Liver (tissue), 9 donors: ENCODE measurements around the gene VGLL4. TPM values are rescaled to one million over a fixed set of nuclear protein-coding genes. Genes with fewer than 3 reads are reported as not detected.

Experiments
- DNase-seq: peaks from one replicate; pipeline ENCODE4 v3.0.0-alpha.2; 2017; ENCODE audit warnings: low spot score
- H3K27ac ChIP-seq, 2 donors: one replicate each; pipeline ENCODE4 v1.7.0; 2013; ENCODE audit warnings: inconsistent platforms in 2 of 2, low read length in 2 of 2, control low read depth in 1 of 2, low read depth in 1 of 2, mild to moderate bottlenecking in 1 of 2
- H3K27me3 ChIP-seq, 4 donors: one replicate each; pipeline versions ENCODE4 v1.6.1 to v1.7.0; 2013; ENCODE audit warnings: low read length in 3 of 4, inconsistent platforms in 1 of 4, mild to moderate bottlenecking in 1 of 4, moderate library complexity in 1 of 4; ENCODE audit not compliant: control insufficient read depth in 4 of 4, insufficient read depth in 4 of 4
- H3K36me3 ChIP-seq, 4 donors: one replicate each; pipeline versions ENCODE4 v1.6.1 to v1.7.0; 2013; ENCODE audit warnings: low read length in 3 of 4, mild to moderate bottlenecking in 3 of 4, low read depth in 1 of 4, moderate library complexity in 1 of 4; ENCODE audit not compliant: control insufficient read depth in 4 of 4, insufficient read depth in 3 of 4
- H3K4me1 ChIP-seq, 4 donors: one replicate each; pipeline versions ENCODE4 v1.6.1 to v1.7.0; 2013; ENCODE audit warnings: low read length in 3 of 4, mild to moderate bottlenecking in 3 of 4, moderate library complexity in 1 of 4; ENCODE audit not compliant: control insufficient read depth in 4 of 4, insufficient read depth in 4 of 4
- H3K4me3 ChIP-seq, 3 donors: one replicate each; pipeline versions ENCODE4 v1.6.1 to v1.7.0; 2013; ENCODE audit warnings: low read length in 3 of 3, control low read depth in 1 of 3, low read depth in 1 of 3, mild to moderate bottlenecking in 1 of 3
- H3K9ac ChIP-seq, 2 donors: one replicate each; pipeline ENCODE4 v1.7.0; 2013; ENCODE audit warnings: low read length in 2 of 2, mild to moderate bottlenecking in 2 of 2, moderate library complexity in 2 of 2, control low read depth in 1 of 2, low read depth in 1 of 2
- H3K9me3 ChIP-seq, 4 donors: one replicate each; pipeline versions ENCODE4 v1.6.1 to v1.7.0; 2013; ENCODE audit warnings: low read length in 3 of 4; ENCODE audit not compliant: control insufficient read depth in 4 of 4
- ATF3 ChIP-seq: IDR thresholded peaks from 2 replicates; pipeline ENCODE4 v1.6.1; 2016; ENCODE audit warnings: antibody characterized with exemption
- CTCF ChIP-seq: fragments of 150-350 bp; IDR thresholded peaks from 2 replicates; pipeline ENCODE4 v1.5.1; 2017; ENCODE audit warnings: improper control_type of control experiment, low read depth, low read length; ENCODE audit not compliant: missing input control
- EGR1 ChIP-seq, 2 donors: IDR thresholded peaks; 2 replicates each; pipeline ENCODE4 v1.6.1; 2016 to 2018; ENCODE audit warnings: antibody characterized with exemption in 2 of 2, low read depth in 2 of 2
- FOXA1 ChIP-seq: IDR thresholded peaks from 2 replicates; pipeline ENCODE4 v1.6.1; 2016; ENCODE audit warnings: antibody characterized with exemption
- FOXA2 ChIP-seq: IDR thresholded peaks from 2 replicates; pipeline ENCODE4 v1.6.1; 2016; ENCODE audit warnings: antibody characterized with exemption
- GABPA ChIP-seq, 2 donors: IDR thresholded peaks in 1 of 2; conservative IDR thresholded peaks in 1 of 2; 2 replicates each; pipeline ENCODE4 v1.6.1; 2016; ENCODE audit warnings: antibody characterized with exemption in 2 of 2, mild to moderate bottlenecking in 1 of 2, moderate library complexity in 1 of 2
- HNF4A ChIP-seq, 2 donors: conservative IDR thresholded peaks; 2 replicates each; pipeline ENCODE4 v1.6.1; 2016; ENCODE audit warnings: antibody characterized with exemption in 2 of 2, mild to moderate bottlenecking in 2 of 2
- HNF4G ChIP-seq: IDR thresholded peaks from 2 replicates; pipeline ENCODE4 v1.6.1; 2016; ENCODE audit warnings: antibody characterized with exemption
- JUND ChIP-seq, 2 donors: IDR thresholded peaks; 2 replicates each; pipeline ENCODE4 v1.6.1; 2016; ENCODE audit warnings: antibody characterized with exemption in 2 of 2
- MAX ChIP-seq: IDR thresholded peaks from 2 replicates; pipeline ENCODE4 v1.6.1; 2016; ENCODE audit warnings: antibody characterized with exemption
- NR2F2 ChIP-seq: IDR thresholded peaks from 2 replicates; pipeline ENCODE4 v1.6.1; 2016; ENCODE audit warnings: antibody characterized with exemption
- RAD21 ChIP-seq, 2 donors: IDR thresholded peaks; 2 replicates each; pipeline ENCODE4 v1.6.1; 2016; ENCODE audit warnings: antibody characterized with exemption in 2 of 2, mild to moderate bottlenecking in 2 of 2
- REST ChIP-seq: IDR thresholded peaks from 2 replicates; pipeline ENCODE4 v1.6.1; 2016; ENCODE audit warnings: antibody characterized with exemption, mild to moderate bottlenecking
- RXRA ChIP-seq, 2 donors: IDR thresholded peaks; 2 replicates each; pipeline ENCODE4 v1.6.1; 2017 to 2018; ENCODE audit warnings: antibody characterized with exemption in 2 of 2, mild to moderate bottlenecking in 1 of 2
- SP1 ChIP-seq: IDR thresholded peaks from 2 replicates; pipeline ENCODE4 v1.6.1; 2018; ENCODE audit warnings: antibody characterized with exemption, mild to moderate bottlenecking
- TAF1 ChIP-seq: conservative IDR thresholded peaks from 2 replicates; pipeline ENCODE4 v1.6.1; 2016; ENCODE audit warnings: antibody characterized with exemption, mild to moderate bottlenecking
- YY1 ChIP-seq: IDR thresholded peaks from 2 replicates; pipeline ENCODE4 v1.6.1; 2016; ENCODE audit warnings: antibody characterized with exemption, mild to moderate bottlenecking
- WGBS: extraction: QIAGEN DNeasy Blood & Tissue Kit; methylation state at CpG from one replicate; pipeline ENCODE4 v1.1.7; 2013; 5-methylcytosine and 5-hydroxymethylcytosine counted together
- polyA plus RNA-seq, 2 donors: library from polyadenylated mRNA; stranded (reverse) in 1 of 2; unstranded in 1 of 2; fragments of 200-250 nt in 1 of 2; fragments of >200 nt in 1 of 2; fragmentation: Nextera tagmentation in 1 of 2; extraction: Ambion mirVana in 1 of 2; gene quantifications; one replicate each; pipeline versions ENCODE4 v1.2.1 to v1.2.3, GENCODE V29; 2013 to 2015
- total RNA-seq, 2 donors: library from RNA; depleted of rRNA; stranded (reverse); fragments of >200 nt; gene quantifications; one replicate each; pipeline ENCODE4 v1.2.3, GENCODE V29; 2014
- donor health status: healthy.
- donor health status: healthy.
- donor health status: healthy.
- donor health status: healthy.
- donor health status: healthy.

Gene VGLL4
- total and polyA plus RNA-seq, 4 donors = 7.2 to 27.9 (median 13.0) TPM

DNA sequence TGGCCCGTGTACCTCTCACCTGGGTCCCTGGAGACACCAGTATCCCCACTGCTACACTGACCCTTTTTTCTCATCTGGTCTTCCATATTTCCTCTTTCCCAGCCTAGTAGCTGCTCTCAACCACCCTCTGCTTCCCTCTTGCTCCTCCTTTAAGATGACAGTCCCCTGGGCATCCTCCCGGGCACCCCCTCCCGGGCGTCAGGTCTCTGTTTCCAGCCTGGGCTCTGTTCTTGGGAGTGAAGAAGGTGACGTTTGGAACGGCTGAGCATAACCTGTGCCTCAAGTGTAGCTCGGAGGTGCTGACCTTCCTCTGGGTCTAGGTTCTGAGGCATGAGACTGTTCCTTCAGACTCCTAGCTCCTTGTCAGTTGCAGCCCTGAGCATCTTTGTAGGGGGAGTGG lies 101.2 kb downstream of the VGLL4 start:
- Histone ChIP-seq H3K36me3 (no peaks in the 10 kb centered on the region), H3K4me3 (no peak overlapping the region), H3K9ac (no peak overlapping the region), H3K9me3 (no peaks in the 10 kb centered on the region), H3K27ac (no peak overlapping the region), H3K27me3 (no peaks in the 10 kb centered on the region), H3K4me1 (no peaks in the 10 kb centered on the region)
- no peak for DNase-seq
- 94% methylated on average over 7 of the region's 7 CpGs for WGBS
- TF ChIP-seq ATF3 = no peak
- no peak for TF ChIP-seq JUND (IDR thresholded peaks at IDR 0.05)
- TF ChIP-seq CTCF = no peak
- TF ChIP-seq HNF4G = no peak
- no peak for TF ChIP-seq MAX

DNA sequence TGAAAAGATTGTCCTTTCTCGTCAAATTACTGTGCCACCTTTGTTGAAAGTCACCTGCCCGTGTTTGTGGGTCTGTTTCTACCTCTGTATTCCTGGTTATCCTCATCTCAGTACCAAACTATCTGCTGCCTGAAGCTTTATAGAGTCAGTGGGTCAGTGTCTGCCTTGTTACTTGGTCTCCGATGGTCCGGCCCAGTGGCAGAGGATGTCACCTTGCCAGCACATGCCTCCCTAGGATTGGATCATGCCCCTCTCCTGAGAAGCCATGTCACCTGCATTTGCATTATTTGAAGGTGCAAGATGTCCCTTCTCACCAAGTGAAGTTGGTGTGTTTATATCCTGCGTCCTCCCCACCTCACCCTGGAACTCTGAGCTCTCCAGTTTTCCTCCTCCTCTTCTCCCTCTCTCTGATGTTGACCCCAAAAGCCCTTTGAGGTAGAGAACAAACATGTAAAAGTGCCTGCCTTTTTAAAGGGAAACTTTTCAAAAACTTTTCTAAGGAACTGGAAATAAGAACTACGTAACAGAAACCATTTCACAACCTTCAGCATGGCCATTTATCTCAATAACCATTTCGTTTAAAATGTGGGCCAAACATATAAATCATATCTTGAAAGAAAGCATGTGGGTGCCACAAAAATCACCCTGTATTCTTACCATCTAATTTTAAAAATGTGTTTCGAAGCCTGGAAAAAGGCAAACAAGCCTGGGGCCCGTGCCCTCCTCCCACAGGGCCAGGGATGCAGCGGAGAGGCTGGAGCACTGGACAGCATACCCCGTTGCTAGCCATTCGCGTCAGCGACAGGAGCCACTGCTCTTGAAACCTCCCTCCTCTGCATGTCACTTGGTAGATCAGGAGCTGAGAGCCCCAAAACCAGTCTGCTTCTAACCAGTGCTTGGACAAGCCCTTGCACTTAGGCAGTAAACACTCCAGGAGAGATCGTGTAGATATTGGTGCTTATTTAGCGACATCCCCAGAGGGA lies 102.1 kb downstream of the VGLL4 start:
- TF ChIP-seq RAD21 (IDR thresholded peaks at IDR 0.05) = no peak
- no peak for TF ChIP-seq NR2F2
- no peak for TF ChIP-seq HNF4A (conservative IDR thresholded peaks at IDR 0.05)
- no peak for TF ChIP-seq FOXA2
- TF ChIP-seq SP1 = no peak
- no peak for TF ChIP-seq CTCF
- no peak for TF ChIP-seq EGR1 (IDR thresholded peaks at IDR 0.05; ENCODE audit: low read depth in 2 of 2)
- TF ChIP-seq TAF1 = no peak
- no peak for TF ChIP-seq RXRA (IDR thresholded peaks at IDR 0.05)
- TF ChIP-seq FOXA1 = no peak
- TF ChIP-seq REST = no peak
- no peak for TF ChIP-seq YY1
- TF ChIP-seq HNF4G = no peak
- no peak for TF ChIP-seq GABPA (IDR thresholded peaks at IDR 0.05 in 1 of 2, conservative IDR thresholded peaks at IDR 0.05 in 1 of 2)
- Histone ChIP-seq H3K36me3 (no peaks in the 10 kb centered on the region), H3K9ac (no peak overlapping the region), H3K27me3 (no peaks in the 10 kb centered on the region), H3K4me1 (no peaks in the 10 kb centered on the region), H3K4me3 (no peak overlapping the region), H3K9me3 (no peaks in the 10 kb centered on the region), H3K27ac (no peak overlapping the region)
- no peak for DNase-seq
- WGBS = 94% methylated on average over 16 of the region's 16 CpGs
